Activated naive CD4-positive, alpha-beta T cell treated with anti-CD3 and anti-CD28 coated beads, Interleukin-2, amount 10 ng/mL, durations not matched to agents 7 days and 5 days (primary cell): ENCODE measurements around the gene IL36B.

Source experiments
- CTCF ChIA-PET: fragments of 350-600 bp; sonication (Branson Sonifier 250); formaldehyde crosslinking; loops from one replicate; lab custom pipeline; 2021; ENCODE audit warnings: antibody characterized with exemption; lab: Charles Lee
- DNase-seq: peaks from one replicate; pipeline ENCODE4 v3.0.0-alpha.2; 2020
- H3K27ac Mint-ChIP-seq: one replicate; pipeline ENCODE4 v1.8.0; 2021; ENCODE audit warnings: mild to moderate bottlenecking, moderate library complexity, mixed read lengths
- H3K27me3 Mint-ChIP-seq: one replicate; pipeline ENCODE4 v1.8.0; 2021; ENCODE audit warnings: mild to moderate bottlenecking, mixed read lengths
- H3K36me3 Mint-ChIP-seq: one replicate; pipeline ENCODE4 v1.8.0; 2021; ENCODE audit warnings: mixed read lengths
- H3K4me1 Mint-ChIP-seq: one replicate; pipeline ENCODE4 v1.8.0; 2021; ENCODE audit warnings: mixed read lengths
- H3K4me3 Mint-ChIP-seq: one replicate; pipeline ENCODE4 v1.8.0; 2021; ENCODE audit warnings: mild to moderate bottlenecking, moderate library complexity, mixed read lengths
- H3K9me3 Mint-ChIP-seq: one replicate; pipeline ENCODE4 v1.8.0; 2021; ENCODE audit warnings: mixed read lengths

Gene IL36B

GRCh38 chr2:113025737-113026136 is 26.9 kb downstream of the IL36B start:
- no peaks in the 10 kb centered on the region for H3K4me1 Mint-ChIP-seq
- DNase-seq, result no peak
- no peaks in the 10 kb centered on the region for H3K36me3 Mint-ChIP-seq
- H3K27me3 Mint-ChIP-seq, result peaks cover 38% of the 10 kb centered on the region
- CTCF ChIA-PET, result no interaction called here
- H3K4me3 Mint-ChIP-seq, result no peak overlapping the region
- H3K9me3 Mint-ChIP-seq, result no peaks in the 10 kb centered on the region
- no peak overlapping the region for H3K27ac Mint-ChIP-seq

GRCh38 chr2:113024764-113025163 is 27.9 kb downstream of the IL36B start:
- H3K4me3 Mint-ChIP-seq, result no peak overlapping the region
- CTCF ChIA-PET, result no interaction called here
- no peaks in the 10 kb centered on the region for H3K36me3 Mint-ChIP-seq
- no peaks in the 10 kb centered on the region for H3K9me3 Mint-ChIP-seq
- DNase-seq, result no peak
- H3K27ac Mint-ChIP-seq, result no peak overlapping the region
- H3K4me1 Mint-ChIP-seq, result no peaks in the 10 kb centered on the region
- peaks cover 35% of the 10 kb centered on the region for H3K27me3 Mint-ChIP-seq

GRCh38 chr2:113021312-113021711 is 31.4 kb downstream of the IL36B start:
- Mint-ChIP-seq H3K27ac (no peak overlapping the region), H3K36me3 (no peaks in the 10 kb centered on the region), H3K9me3 (peaks cover 2% of the 10 kb centered on the region), H3K4me3 (no peak overlapping the region), H3K4me1 (peaks cover 2% of the 10 kb centered on the region), H3K27me3 (peaks cover 34% of the 10 kb centered on the region)
- DNase-seq, result no peak
- CTCF ChIA-PET, result no interaction called here

- peaks cover 2% of the 10 kb centered on the region for H3K9me3 Mint-ChIP-seq
- CTCF ChIA-PET, result no interaction called here
- H3K4me1 Mint-ChIP-seq, result peaks cover 10% of the 10 kb centered on the region
- H3K27ac Mint-ChIP-seq, result no peak overlapping the region
- peaks cover 20% of the 10 kb centered on the region for H3K27me3 Mint-ChIP-seq
- H3K36me3 Mint-ChIP-seq, result no peaks in the 10 kb centered on the region
- DNase-seq, result no peak
- no peak overlapping the region for H3K4me3 Mint-ChIP-seq
Measured at GRCh38 chr2:113018509-113018908, 34.2 kb downstream of the IL36B start.

GRCh38 chr2:113015655-113016054 is 37.0 kb downstream of the IL36B start:
- Mint-ChIP-seq H3K27me3 (peaks cover 20% of the 10 kb centered on the region), H3K9me3 (peaks cover 2% of the 10 kb centered on the region), H3K4me1 (peaks cover 13% of the 10 kb centered on the region), H3K36me3 (no peaks in the 10 kb centered on the region), H3K4me3 (no peak overlapping the region), H3K27ac (no peak overlapping the region)
- CTCF ChIA-PET, result interaction anchor here (1.0 kb wide), 1 partner anchor 74 kb away, joined by 4 read pairs; no protein-coding TSS in a partner anchor
- DNase-seq, result no peak

GRCh38 chr2:113015042-113015441 is 37.6 kb downstream of the IL36B start:
- no peak overlapping the region for H3K27ac Mint-ChIP-seq
- peaks cover 2% of the 10 kb centered on the region for H3K9me3 Mint-ChIP-seq
- H3K27me3 Mint-ChIP-seq, result peaks cover 23% of the 10 kb centered on the region

GRCh38 chr2:113014067-113014466 is 38.6 kb downstream of the IL36B start:
- Mint-ChIP-seq H3K36me3 (no peaks in the 10 kb centered on the region), H3K9me3 (peaks cover 2% of the 10 kb centered on the region)

More at GRCh38 chr2:113015042-113015441, 37.6 kb downstream of the IL36B start:
- no peak for DNase-seq
- H3K36me3 Mint-ChIP-seq, result no peaks in the 10 kb centered on the region
- CTCF ChIA-PET, result interaction anchor here (1.0 kb wide), 1 partner anchor 73 kb away, joined by 4 read pairs; no protein-coding TSS in a partner anchor
- H3K4me1 Mint-ChIP-seq, result peaks cover 13% of the 10 kb centered on the region
- H3K4me3 Mint-ChIP-seq, result no peak overlapping the region

GRCh38 chr2:113013336-113013661 is 39.4 kb downstream of the IL36B start:
- DNase-seq, result no peak
- H3K4me1 Mint-ChIP-seq, result peaks cover 13% of the 10 kb centered on the region
- no peak overlapping the region for H3K4me3 Mint-ChIP-seq
- no peaks in the 10 kb centered on the region for H3K36me3 Mint-ChIP-seq
- CTCF ChIA-PET, result interaction anchor here (0.6 kb wide), 1 partner anchor 370 kb away, joined by 3 read pairs; no protein-coding TSS in a partner anchor
- no peak overlapping the region for H3K27ac Mint-ChIP-seq
- H3K9me3 Mint-ChIP-seq, result no peaks in the 10 kb centered on the region
- H3K27me3 Mint-ChIP-seq, result peaks cover 14% of the 10 kb centered on the region

More at GRCh38 chr2:113014067-113014466, 38.6 kb downstream of the IL36B start:
- H3K27me3 Mint-ChIP-seq, result peaks cover 20% of the 10 kb centered on the region
- CTCF ChIA-PET, result no interaction called here
- H3K4me1 Mint-ChIP-seq, result peaks cover 13% of the 10 kb centered on the region
- no peak overlapping the region for H3K27ac Mint-ChIP-seq
- no peak for DNase-seq
- H3K4me3 Mint-ChIP-seq, result no peak overlapping the region

GRCh38 chr2:113012436-113013335 is 40.0 kb downstream of the IL36B start:
- peaks cover 13% of the 10 kb centered on the region for H3K4me1 Mint-ChIP-seq
- CTCF ChIA-PET, result no interaction called here
- H3K4me3 Mint-ChIP-seq, result no peak overlapping the region
- DNase-seq, result no peak
- peaks cover 10% of the 10 kb centered on the region for H3K27me3 Mint-ChIP-seq
- H3K9me3 Mint-ChIP-seq, result no peaks in the 10 kb centered on the region
- H3K36me3 Mint-ChIP-seq, result no peaks in the 10 kb centered on the region
- no peak overlapping the region for H3K27ac Mint-ChIP-seq

- no peak overlapping the region for H3K27ac Mint-ChIP-seq
Measured at GRCh38 chr2:113011108-113011507, 41.6 kb downstream of the IL36B start.

GRCh38 chr2:113010088-113010487 is 42.6 kb downstream of the IL36B start:
- Mint-ChIP-seq H3K27me3 (peaks cover 5% of the 10 kb centered on the region), H3K27ac (no peak overlapping the region), H3K36me3 (no peaks in the 10 kb centered on the region), H3K4me1 (peaks cover 3% of the 10 kb centered on the region), H3K4me3 (no peak overlapping the region), H3K9me3 (no peaks in the 10 kb centered on the region)
- no peak for DNase-seq
- CTCF ChIA-PET, result interaction anchor here (1.0 kb wide), 1 partner anchor 69 kb away, joined by 3 read pairs; no protein-coding TSS in a partner anchor

More at GRCh38 chr2:113011108-113011507, 41.6 kb downstream of the IL36B start:
- CTCF ChIA-PET, result interaction anchor here (0.8 kb wide), 1 partner anchor 930 kb away, joined by 3 read pairs; no protein-coding TSS in a partner anchor
- Mint-ChIP-seq H3K27me3 (peaks cover 5% of the 10 kb centered on the region), H3K36me3 (no peaks in the 10 kb centered on the region), H3K4me3 (no peak overlapping the region), H3K4me1 (peaks cover 9% of the 10 kb centered on the region), H3K9me3 (no peaks in the 10 kb centered on the region)
- no peak for DNase-seq

- H3K9me3 Mint-ChIP-seq, result no peaks in the 10 kb centered on the region
- H3K27ac Mint-ChIP-seq, result no peak overlapping the region
- no peaks in the 10 kb centered on the region for H3K36me3 Mint-ChIP-seq
- no peak overlapping the region for H3K4me3 Mint-ChIP-seq
- CTCF ChIA-PET, result interaction anchor here (1.0 kb wide), 1 partner anchor 68 kb away, joined by 3 read pairs; no protein-coding TSS in a partner anchor
- peaks cover 3% of the 10 kb centered on the region for H3K4me1 Mint-ChIP-seq
- H3K27me3 Mint-ChIP-seq, result peaks cover 5% of the 10 kb centered on the region
- no peak for DNase-seq
Measured at GRCh38 chr2:113009622-113010021, 43.0 kb downstream of the IL36B start.

- Mint-ChIP-seq H3K4me3 (no peak overlapping the region), H3K9me3 (no peaks in the 10 kb centered on the region), H3K27me3 (peaks cover 5% of the 10 kb centered on the region), H3K36me3 (no peaks in the 10 kb centered on the region), H3K27ac (no peak overlapping the region), H3K4me1 (peaks cover 3% of the 10 kb centered on the region)
- CTCF ChIA-PET, result no interaction called here
- DNase-seq, result no peak
Measured at GRCh38 chr2:113007250-113007649, 45.4 kb downstream of the IL36B start.

GRCh38 chr2:113005030-113005509 is 47.6 kb downstream of the IL36B start, which contains the start of gene IL36A:
Gene IL36A, plus strand, starts transcription at chr2:113005459. Its CDS starts 413 bp downstream, at chr2:113005872.
- H3K4me3 Mint-ChIP-seq, result no peak within 1 kb of the TSS
- H3K9me3 Mint-ChIP-seq, result peaks cover 18% of the 10 kb centered on the region
- CTCF ChIA-PET, result interaction anchor here (0.6 to 1.1 kb wide), 2 partner anchors 26 to 56 kb away, joined by 3 read pairs; no protein-coding TSS in a partner anchor
- H3K4me1 Mint-ChIP-seq, result no peaks in the 10 kb centered on the region
- H3K27me3 Mint-ChIP-seq, result peaks cover 2% of the 10 kb centered on the region
- DNase-seq, result no peak
- H3K27ac Mint-ChIP-seq, result no peak within 1 kb of the TSS
- H3K36me3 Mint-ChIP-seq, result peaks cover 15% of the 10 kb centered on the region
